Transverse colon (tissue), 3 donors: ENCODE data around the gene PRKCD.
"Not testable (repeated sequence)": the region's sequence is repeated elsewhere in the genome, so short reads cannot be mapped to it uniquely, and the experiment has no call there.

ENCODE experiments used
- CTCF ChIP-seq, 5 experiments: fragments of 200-600 bp in 3 of 5; fragments of 450-650 bp in 2 of 5; sonication (generic) in 3 of 5; IDR thresholded peaks; 1 replicate in 2 of 5; 2 replicates in 3 of 5; pipeline ENCODE4 v1.5.1; 2016 to 2017; ENCODE audit warnings: antibody characterized with exemption in 5 of 5, inconsistent platforms in 3 of 5, mild to moderate bottlenecking in 2 of 5, moderate library complexity in 1 of 5
- EP300 ChIP-seq: sonication (generic); formaldehyde crosslinking; IDR thresholded peaks from one replicate; pipeline ENCODE4 v1.6.1; 2017; ENCODE audit warnings: antibody characterized with exemption, low read depth

DNA sequence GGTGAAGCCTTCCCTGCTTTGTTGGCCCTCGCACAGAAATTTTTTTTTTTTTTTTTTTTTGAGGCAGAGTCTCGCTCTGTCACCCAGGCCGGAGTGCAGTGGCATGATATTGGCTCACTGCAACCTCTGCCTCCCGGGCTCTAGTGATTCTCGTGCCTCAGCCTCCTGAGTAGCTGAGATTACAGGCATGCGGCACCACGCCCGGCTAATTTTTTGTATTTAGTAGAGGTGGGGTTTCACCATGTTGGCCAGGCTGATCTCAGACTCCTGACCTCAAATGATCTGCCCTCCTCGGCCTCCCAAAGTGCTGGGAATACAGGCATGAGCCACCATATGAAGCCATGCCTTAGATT is 9.9 kb upstream of the PRKCD start:
- TF ChIP-seq CTCF (IDR thresholded peaks at IDR 0.05); EP300: not testable (repeated sequence)
